T1000 (cell line): ENCODE measurements around the gene CCDC40.

Source experiments
- DNase-seq: peaks from one replicate; lab custom pipeline; 2025; ENCODE audit warnings: mixed read lengths; lab: John Stamatoyannopoulos, UW

The CCDC40 gene

DNA sequence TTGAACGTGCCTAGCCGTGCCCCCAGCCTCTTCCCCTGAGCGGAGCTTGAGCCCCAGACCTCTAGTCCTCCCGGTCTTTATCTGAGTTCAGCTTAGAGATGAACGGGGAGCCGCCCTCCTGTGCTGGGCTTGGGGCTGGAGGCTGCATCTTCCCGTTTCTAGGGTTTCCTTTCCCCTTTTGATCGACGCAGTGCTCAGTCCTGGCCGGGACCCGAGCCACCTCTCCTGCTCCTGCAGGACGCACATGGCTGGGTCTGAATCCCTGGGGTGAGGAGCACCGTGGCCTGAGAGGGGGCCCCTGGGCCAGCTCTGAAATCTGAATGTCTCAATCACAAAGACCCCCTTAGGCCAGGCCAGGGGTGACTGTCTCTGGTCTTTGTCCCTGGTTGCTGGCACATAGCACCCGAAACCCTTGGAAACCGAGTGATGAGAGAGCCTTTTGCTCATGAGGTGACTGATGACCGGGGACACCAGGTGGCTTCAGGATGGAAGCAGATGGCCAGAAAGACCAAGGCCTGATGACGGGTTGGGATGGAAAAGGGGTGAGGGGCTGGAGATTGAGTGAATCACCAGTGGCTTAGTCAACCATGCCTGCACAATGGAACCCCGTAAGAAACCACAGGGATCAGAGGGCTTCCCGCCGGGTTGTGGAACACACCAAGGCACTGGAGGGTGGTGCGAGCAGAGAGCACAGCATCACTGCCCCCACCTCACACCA lies 65.7 kb downstream of the CCDC40 start:
- no peak for DNase-seq

DNA sequence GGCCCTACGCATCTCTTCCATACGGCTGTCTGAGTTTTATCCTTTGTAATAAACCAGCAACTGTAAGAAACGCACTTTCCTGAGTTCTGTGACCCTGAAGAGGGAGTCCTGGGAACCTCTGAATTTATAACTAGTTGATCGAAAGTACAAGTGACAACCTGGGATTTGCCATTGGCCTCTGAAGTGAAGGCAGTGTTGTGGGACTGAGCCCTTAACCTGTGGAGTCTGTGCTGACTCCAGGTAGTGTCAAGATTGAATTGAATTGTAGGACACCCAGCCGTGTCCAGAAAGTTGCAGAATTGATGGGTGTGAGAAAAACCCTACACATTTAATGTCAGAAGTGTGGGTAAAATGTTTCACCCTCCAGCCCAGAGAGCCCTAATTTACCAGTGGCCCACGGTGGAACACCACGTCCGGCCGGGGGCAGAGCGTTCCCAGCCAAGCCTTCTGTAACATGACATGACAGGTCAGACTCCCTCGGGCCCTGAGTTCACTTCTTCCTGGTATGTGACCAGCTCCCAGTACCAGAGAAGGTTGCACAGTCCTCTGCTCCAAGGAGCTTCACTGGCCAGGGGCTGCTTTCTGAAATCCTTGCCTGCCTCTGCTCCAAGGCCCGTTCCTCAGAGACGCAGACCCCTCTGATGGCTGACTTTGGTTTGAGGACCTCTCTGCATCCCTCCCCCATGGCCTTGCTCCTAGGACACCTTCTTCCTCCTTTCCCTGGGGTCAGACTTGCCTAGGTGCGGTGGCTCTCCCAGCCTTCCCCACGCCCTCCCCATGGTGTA lies 66.4 kb downstream of the CCDC40 start:
- DNase-seq, result no peak

DNA sequence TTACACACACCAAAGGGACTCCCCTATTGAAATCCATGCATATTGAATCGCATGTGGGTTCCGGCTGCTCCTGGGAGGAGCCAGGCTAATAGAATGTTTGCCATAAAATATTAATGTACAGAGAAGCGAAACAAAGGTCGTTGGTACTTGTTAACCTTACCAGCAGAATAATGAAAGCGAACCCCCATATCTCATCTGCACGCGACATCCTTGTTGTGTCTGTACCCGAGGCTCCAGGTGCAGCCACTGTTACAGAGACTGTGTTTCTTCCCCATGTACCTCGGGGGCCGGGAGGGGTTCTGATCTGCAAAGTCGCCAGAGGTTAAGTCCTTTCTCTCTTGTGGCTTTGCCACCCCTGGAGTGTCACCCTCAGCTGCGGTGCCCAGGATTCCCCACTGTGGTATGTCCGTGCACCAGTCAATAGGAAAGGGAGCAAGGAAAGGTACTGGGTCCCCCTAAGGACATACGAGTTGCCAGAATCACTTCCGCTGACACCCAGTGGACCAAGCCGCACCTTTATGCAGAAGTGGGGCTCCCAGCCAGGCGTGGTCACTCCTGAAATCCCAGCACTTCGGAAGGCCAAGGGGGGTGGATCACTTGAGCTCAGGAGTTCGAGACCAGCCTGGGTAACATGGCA lies 67.1 kb downstream of the CCDC40 start:
- DNase-seq, result no peak

DNA sequence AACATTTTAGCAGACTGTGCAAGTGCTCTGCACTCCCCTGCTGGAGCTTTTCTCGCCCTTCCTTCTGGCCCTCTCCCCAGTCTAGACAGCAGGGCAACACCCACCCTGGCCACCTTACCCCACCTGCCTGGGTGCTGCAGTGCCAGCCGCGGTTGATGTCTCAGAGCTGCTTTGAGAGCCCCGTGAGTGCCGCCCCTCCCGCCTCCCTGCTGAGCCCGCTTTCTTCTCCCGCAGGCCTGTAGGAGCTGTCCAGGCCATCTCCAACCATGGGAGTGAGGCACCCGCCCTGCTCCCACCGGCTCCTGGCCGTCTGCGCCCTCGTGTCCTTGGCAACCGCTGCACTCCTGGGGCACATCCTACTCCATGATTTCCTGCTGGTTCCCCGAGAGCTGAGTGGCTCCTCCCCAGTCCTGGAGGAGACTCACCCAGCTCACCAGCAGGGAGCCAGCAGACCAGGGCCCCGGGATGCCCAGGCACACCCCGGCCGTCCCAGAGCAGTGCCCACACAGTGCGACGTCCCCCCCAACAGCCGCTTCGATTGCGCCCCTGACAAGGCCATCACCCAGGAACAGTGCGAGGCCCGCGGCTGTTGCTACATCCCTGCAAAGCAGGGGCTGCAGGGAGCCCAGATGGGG lies 68.0 kb downstream of the CCDC40 start:
- no peak for DNase-seq

DNA sequence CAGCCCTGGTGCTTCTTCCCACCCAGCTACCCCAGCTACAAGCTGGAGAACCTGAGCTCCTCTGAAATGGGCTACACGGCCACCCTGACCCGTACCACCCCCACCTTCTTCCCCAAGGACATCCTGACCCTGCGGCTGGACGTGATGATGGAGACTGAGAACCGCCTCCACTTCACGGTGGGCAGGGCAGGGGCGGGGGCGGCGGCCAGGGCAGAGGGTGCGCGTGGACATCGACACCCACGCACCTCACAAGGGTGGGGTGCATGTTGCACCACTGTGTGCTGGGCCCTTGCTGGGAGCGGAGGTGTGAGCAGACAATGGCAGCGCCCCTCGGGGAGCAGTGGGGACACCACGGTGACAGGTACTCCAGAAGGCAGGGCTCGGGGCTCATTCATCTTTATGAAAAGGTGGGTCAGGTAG lies 68.5 kb downstream of the CCDC40 start:
- DNase-seq, result no peak

DNA sequence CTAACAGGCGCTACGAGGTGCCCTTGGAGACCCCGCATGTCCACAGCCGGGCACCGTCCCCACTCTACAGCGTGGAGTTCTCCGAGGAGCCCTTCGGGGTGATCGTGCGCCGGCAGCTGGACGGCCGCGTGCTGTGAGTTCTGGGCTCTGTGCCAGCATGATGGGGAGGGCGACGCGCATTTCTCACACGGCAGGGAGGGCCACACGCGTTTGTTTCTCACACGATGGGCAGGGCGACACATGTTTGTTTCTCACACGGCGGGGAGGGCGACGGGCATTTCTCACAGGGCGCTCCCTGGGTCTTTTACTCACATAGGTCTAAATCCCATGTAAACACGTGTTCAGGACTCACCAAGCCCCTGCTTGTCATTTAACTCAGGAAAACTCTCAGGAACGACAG lies 69.3 kb downstream of the CCDC40 start:
- no peak for DNase-seq

DNA sequence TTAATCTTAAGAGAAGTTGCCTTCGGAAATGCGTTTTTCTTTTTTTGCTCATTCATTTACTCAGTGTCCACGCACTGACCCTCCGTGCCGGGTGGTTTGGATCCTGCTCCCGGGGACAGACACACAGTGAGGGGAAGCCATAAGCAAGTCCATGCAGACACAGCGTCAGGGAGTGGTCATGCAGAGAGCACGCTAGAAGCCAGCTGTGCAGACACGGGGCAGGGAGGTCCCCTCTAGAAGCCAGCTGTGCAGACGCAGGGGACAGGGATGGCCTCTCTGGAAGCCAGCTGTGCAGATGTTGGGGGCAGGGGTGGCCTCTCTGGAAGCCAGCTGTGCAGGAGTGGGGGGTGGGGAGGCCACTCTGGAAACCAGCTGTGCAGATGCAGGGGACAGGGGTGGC lies 69.7 kb downstream of the CCDC40 start:
- DNase-seq, result no peak

DNA sequence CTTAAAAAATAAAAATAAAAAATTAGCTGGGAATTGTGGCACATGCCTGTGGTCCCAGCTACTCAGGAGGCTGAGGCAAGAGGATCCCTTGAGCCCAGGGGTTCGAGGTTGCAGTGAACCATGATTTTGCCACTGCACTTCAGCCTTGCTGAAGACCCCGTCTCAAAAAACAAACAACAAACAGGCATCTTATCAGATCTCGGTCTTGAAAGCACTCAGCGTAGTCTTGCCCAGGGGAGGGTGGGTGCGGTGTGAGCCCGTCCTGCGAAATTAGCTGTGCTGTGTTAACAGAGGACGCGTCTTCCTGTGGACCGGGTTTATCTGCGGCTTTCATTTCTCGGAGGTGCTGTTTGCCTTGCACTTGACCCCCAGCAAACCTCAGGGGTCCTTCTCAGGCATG lies 70.3 kb downstream of the CCDC40 start:
- DNase-seq, result no peak

DNA sequence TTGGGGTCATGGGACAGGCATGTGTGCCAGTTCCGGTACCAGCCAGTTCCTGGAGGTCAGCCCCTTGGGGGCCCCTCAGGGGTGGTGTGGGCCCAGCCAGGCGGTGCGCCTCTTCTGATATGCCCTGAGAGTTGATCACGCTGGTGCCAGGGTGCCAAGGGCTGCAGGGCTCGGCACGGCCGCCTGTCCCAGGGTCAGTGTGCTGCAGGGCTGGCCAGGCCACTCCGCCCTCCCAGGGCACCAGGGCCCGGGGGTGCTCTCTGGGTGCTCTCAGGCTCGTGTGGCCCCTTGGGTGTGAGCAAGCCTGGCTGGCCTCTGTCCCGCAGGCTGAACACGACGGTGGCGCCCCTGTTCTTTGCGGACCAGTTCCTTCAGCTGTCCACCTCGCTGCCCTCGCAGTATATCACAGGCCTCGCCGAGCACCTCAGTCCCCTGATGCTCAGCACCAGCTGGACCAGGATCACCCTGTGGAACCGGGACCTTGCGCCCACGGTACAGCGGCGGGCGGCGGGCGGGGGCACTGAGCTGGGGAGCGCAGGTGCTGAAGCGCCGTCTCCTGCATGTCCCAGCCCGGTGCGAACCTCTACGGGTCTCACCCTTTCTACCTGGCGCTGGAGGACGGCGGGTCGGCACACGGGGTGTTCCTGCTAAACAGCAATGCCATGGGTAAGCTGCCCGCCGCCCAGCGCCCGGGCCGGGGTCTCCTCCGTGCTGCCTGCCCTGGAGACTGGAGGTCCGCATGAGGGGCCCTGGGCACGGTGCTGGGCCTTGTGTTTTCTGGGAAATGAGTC lies 71.0 kb downstream of the CCDC40 start:
- no peak for DNase-seq

DNA sequence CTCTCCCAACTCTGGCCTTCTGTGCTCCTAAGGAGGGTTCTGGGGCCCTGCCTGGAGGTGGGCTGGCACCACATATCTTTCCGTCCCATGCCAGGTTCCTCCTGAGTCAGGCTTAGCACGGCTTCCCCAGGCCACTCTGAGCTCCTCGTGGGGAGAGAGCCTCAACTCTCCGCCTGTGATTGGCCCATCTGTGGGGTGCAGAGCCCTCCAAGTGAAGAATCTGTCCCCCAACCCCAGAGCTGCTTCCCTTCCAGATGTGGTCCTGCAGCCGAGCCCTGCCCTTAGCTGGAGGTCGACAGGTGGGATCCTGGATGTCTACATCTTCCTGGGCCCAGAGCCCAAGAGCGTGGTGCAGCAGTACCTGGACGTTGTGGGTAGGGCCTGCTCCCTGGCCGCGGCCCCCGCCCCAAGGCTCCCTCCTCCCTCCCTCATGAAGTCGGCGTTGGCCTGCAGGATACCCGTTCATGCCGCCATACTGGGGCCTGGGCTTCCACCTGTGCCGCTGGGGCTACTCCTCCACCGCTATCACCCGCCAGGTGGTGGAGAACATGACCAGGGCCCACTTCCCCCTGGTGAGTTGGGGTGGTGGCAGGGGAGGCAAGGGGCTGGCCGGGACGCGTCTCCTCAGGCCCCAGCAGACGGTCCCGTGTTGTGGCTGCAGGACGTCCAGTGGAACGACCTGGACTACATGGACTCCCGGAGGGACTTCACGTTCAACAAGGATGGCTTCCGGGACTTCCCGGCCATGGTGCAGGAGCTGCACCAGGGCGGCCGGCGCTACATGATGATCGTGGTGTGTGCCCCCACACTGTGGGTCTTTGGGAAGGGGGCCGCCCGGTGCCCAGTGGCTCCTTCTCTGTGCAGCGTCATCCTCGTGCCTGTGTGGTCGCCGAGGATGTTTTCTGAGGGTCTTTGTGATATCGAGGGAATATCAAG lies 71.9 kb downstream of the CCDC40 start:
- no peak for DNase-seq

DNA sequence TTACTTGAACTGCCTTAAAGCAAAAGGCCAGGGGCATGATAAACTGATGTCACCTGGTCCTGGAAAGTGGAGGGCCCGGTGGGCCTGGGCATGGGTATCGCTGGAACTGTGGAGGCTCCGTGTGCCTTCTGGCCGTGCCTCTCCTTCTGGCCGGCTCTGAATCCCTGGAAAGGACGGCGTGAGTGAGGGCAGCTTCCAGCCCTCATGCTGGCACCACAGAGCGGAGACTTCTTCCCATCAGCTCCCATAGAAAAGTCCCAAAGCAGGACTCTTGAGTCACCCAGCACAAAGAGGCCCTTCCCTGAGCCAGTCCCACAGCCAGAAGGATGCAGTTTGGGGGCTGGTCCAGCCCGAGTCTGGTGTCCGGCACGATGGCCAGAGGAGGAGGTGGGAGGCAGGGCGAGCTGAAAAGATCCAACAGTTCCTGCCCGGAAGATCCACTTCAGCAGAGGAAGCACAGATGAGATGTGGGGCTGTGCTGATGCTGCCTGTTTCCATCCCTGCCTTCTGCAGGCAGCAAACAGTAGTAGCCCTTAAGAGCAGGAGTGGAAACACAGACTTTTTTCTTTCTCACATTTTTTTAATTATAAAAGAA lies 72.7 kb downstream of the CCDC40 start:
- DNase-seq, result no peak

DNA sequence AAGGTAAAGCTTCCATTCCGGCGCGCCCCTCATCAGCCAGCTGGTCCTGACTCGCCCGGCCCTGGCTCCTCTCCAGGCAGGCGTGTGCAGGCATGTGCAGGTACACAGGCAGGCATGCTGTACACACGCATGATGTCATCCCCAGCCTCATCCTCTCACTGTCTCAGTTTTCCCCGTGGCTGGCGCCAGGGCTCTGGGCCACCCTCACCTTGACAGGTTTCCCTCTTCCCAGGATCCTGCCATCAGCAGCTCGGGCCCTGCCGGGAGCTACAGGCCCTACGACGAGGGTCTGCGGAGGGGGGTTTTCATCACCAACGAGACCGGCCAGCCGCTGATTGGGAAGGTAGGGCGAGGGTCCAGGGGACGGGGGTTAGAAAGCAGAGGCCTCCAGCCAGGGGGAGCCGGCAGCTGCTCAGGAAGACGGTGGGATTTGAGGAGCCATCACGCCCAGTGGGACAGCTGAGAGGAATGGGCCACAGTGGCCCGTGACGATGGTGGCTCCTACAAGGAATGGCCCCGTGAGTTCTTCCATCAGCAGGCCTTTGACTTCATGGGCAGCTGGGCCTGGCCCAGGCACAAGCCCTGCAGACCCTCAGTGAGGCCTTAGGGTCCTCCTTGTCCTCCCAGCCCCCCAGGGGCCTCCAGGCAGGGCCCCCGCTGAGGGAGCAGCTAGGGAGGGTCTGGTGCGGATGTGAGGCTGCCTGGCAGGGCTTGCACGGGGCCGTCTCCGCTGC lies 73.4 kb downstream of the CCDC40 start:
- no peak for DNase-seq

DNA sequence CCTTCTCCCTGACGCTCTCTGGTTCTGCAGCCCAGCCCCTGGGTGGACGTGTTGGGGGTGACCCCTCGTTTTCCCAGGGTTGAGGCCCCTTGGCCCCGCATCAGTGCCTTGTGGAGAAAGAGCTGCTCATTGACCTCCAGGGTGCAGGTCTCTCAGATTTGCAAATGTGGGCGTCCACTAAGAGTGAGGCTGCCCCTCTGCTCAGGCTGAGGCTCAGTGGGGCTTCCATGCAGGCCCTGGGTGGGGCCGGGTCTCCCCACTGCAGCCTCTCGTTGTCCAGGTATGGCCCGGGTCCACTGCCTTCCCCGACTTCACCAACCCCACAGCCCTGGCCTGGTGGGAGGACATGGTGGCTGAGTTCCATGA lies 74.0 kb downstream of the CCDC40 start:
- no peak for DNase-seq

DNA sequence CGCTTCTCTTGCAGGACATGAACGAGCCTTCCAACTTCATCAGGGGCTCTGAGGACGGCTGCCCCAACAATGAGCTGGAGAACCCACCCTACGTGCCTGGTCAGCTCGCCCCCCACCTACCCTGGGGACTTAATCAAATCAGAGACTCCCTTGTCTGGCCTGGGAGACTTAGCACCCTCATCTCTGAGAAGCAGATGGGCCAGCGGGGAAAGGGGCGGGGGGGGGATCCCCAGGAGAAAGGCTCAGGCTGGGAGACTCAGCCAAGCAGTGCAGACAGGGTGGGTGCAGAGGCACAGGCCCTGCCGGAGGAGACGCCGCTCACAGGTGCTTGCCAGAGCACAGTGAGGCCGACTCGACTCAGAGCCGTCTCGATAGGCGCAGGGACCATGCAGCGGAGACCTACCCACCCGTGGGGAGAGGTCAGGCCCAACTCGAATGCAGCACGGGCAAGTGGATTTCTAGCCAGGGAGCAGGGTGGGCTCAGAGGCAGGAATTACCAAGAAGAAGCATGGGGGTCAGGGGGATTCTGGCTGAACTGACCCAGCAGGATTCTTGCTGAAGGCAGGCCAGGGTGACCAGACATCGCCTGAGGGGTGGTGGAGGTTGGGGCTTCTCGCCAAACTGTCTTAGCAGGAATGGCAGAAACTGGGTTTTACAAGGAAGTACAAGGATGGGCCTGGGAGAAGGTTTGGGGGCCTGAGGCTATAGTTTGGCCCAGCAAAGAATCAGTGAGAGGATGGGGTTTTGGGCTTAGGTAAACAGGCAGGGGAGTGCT lies 74.7 kb downstream of the CCDC40 start:
- DNase-seq, result no peak

DNA sequence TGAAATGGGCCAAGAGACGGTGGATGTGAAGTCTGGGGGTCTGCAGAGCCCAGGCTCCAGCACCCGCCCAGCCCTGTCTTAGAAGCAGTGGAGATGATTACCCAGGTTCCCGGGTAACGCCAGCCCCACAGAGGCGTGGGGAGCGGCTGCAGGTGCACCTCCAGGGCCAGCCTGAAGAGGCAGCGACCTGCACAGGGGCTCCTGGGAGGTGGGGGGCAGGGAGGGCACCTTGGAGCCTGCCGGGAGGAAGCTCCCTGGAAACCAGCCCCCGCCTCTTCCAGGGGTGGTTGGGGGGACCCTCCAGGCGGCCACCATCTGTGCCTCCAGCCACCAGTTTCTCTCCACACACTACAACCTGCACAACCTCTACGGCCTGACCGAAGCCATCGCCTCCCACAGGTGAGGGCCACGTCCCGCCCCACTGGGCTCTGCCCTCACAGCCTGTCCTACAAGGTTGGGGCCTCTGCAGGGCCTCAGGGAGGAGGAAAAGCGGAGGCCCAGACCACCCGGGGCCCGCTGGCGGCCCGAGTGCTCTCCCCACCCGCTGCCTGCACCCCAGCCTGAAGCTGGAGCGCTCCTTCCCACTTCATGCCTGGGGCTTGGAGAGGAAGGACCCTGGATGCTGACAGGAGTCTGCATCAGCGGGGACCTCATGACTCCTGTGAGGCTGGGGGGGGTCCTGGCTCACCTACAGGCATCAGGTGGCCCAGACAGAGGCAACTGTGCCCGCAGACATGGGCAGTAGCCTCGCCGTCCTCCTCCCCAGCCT lies 75.4 kb downstream of the CCDC40 start:
- DNase-seq, result no peak

DNA sequence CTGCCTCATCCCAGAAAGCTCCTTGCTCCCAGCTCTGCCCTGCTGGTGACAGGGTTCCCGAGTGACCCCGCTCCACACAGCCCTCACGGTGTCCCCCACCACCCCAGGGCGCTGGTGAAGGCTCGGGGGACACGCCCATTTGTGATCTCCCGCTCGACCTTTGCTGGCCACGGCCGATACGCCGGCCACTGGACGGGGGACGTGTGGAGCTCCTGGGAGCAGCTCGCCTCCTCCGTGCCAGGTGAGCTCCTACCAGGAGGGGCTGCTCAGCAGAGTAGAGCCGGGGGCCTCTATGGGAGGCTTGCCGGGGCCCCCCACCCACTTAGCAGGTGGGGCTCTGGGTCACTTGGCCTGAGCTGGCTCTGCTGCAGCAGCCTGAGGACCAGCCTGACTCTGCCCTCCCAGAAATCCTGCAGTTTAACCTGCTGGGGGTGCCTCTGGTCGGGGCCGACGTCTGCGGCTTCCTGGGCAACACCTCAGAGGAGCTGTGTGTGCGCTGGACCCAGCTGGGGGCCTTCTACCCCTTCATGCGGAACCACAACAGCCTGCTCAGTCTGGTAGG lies 76.1 kb downstream of the CCDC40 start:
- no peak for DNase-seq

DNA sequence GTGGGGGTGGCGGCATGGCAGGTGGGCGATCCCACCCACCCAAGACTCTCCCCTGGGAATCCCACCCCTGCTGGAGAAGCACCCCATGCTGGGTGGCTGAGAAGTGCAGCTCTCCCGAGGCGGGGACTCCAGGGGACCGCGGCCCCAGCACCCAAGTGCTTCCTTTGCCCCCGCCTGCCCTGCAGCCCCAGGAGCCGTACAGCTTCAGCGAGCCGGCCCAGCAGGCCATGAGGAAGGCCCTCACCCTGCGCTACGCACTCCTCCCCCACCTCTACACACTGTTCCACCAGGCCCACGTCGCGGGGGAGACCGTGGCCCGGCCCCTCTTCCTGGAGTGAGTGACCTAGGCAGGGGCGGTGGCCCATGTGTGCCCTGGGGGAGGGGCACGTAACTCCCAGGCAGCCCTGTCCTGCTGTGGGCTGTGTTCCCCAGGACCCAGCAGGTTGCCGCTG lies 76.6 kb downstream of the CCDC40 start:
- DNase-seq, result no peak

DNA sequence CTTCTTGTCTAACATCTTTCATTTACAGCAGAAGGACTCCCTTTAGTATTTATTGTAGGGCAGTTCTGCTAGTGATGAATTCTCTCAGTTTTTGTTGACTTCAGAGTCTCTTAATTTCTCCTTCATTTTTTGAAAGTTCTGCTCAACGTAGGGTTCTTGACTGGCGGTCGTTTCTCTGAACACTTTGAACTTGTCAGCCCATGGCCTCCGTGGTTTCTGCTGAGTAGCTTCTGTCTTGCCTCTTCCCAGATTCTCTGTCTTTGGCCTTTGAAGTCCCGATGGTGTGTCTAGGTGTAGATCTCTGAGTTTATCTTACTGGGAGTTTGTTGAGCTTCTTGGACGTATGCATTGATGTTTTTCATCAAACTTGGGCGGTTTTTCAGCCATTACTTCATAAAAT lies 78.3 kb downstream of the CCDC40 start:
- no peak for DNase-seq
